Activated CD4-positive, alpha-beta T cell treated with anti-CD3 and anti-CD28 coated beads for 36 hours (primary cell): ENCODE results near the gene TMF1. TPM values are rescaled to one million over a fixed set of nuclear protein-coding genes. Genes with fewer than 3 reads are reported as not detected.

Experiments used
- ATAC-seq: fragments of 200-7000 bp; cut with Tn5 transposase; one replicate; pipeline ENCODE4 v1.10.0; 2021; ENCODE audit warnings: mild to moderate bottlenecking, moderate library complexity
- CTCF ChIA-PET: fragments of 350-600 bp; sonication (Branson Sonifier 250); formaldehyde crosslinking; loops from one replicate; lab custom pipeline; 2021; ENCODE audit warnings: antibody characterized with exemption; lab: Charles Lee
- POLR2A ChIA-PET: fragments of 350-600 bp; sonication (Branson Sonifier 250); formaldehyde crosslinking; loops from one replicate; lab custom pipeline; 2021; ENCODE audit warnings: antibody characterized with exemption, inconsistent platforms; lab: Charles Lee
- DNase-seq: peaks from one replicate; pipeline ENCODE4 v3.0.0-alpha.2; 2020
- H3K27ac Mint-ChIP-seq: one replicate; pipeline ENCODE4 v1.8.0; 2021; ENCODE audit warnings: mixed read lengths
- H3K27me3 Mint-ChIP-seq: one replicate; pipeline ENCODE4 v1.8.0; 2021; ENCODE audit warnings: mixed read lengths
- H3K36me3 Mint-ChIP-seq: one replicate; pipeline ENCODE4 v1.8.0; 2021; ENCODE audit warnings: low read depth, mixed read lengths
- H3K4me1 Mint-ChIP-seq: one replicate; pipeline ENCODE4 v1.8.0; 2021; ENCODE audit warnings: mixed read lengths
- H3K4me3 Mint-ChIP-seq: one replicate; pipeline ENCODE4 v1.8.0; 2021; ENCODE audit warnings: mild to moderate bottlenecking, moderate library complexity, mixed read lengths
- H3K9me3 Mint-ChIP-seq: one replicate; pipeline ENCODE4 v1.8.0; 2021; ENCODE audit warnings: low read depth, mixed read lengths
- intact Hi-C, 2 experiments: fragments of 100-400 bp; cut with DNase I in 1 of 2; cut with micrococcal nuclease in 1 of 2; formaldehyde crosslinking; loops; one replicate each; pipeline versions ENCODE4 v1.14.2 to v1.15.1; 2022 to 2024; cut with DNase I, micrococcal nuclease
- total RNA-seq, 2 experiments: library from RNA; stranded (reverse); gene quantifications; one replicate each; pipeline ENCODE4 v1.2.3, GENCODE V29; 2021

Gene TMF1
- total RNA-seq, 2 experiments from 2014 or later, result 33.2 to 34.1 TPM

DNA sequence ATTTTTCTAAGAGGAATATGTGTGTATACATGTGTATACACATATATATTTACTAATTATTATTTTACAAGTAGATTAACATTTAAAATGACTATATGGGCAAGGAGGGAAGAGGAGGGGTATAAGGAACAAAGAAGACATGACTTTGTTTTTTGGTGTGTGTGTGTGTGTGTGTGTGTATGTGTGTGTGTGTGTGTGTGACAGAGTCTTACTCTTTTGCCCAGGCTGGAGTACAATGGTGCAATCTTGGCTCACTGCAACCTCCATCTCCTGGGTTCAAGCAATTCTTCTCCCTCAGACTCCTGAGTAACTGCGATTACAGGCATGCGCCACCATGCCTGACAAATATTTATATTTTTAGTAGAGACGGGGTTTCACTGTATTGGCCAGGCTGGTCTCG lies 36.0 kb downstream of the TMF1 start:
- Mint-ChIP-seq H3K4me1 (peaks cover 24% of the 10 kb centered on the region), H3K9me3 (no peaks in the 10 kb centered on the region), H3K4me3 (no peak overlapping the region), H3K27me3 (no peaks in the 10 kb centered on the region), H3K27ac (no peak overlapping the region), H3K36me3 (peaks cover 20% of the 10 kb centered on the region)
- intact Hi-C loops, result no loop called here
- DNase-seq (no peak), ATAC-seq (no peak)
- ChIA-PET POLR2A (no interaction called here), CTCF (interaction anchor here (0.6 kb wide), 1 partner anchor 86 kb away, joined by 3 read pairs; no protein-coding TSS in a partner anchor)

DNA sequence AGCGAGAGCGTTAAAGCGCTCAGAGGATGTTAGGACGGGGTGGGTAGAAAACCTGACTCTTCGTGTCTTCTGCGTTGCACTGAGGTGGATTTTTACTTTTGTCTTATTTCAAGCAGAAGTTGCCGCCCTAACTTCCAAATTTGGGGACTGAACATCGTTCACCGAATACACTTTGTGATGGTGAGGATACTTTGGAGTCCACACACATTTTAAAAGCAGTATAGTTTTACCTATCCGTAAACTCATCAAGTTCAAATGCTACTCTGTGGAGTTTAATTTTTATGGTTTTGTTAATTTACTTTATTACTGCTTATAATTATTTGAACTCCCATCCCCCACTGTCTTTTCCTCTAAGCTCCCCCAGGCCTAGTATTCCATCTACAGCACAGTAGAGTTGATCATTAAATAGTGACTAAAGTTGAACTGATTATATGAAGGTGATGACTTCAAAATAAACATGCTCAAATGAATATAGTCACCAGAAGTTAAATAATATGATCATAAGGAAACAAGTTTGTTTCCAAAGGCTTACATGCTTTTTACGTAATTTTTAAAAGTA lies 38.0 kb downstream of the TMF1 start:
- intact Hi-C loops, result loop anchor here (2.0 to 5.0 kb wide), 3 partner anchors 69 to 293 kb away; no protein-coding TSS in a partner anchor
- Mint-ChIP-seq H3K27ac (peak overlapping the region; percentile 81), H3K27me3 (no peaks in the 10 kb centered on the region), H3K4me3 (peak overlapping the region; percentile 77), H3K36me3 (peaks cover 20% of the 10 kb centered on the region), H3K4me1 (peaks cover 24% of the 10 kb centered on the region), H3K9me3 (no peaks in the 10 kb centered on the region)
- ATAC-seq (no peak), DNase-seq (no peak)
- CTCF ChIA-PET, result interaction anchor here (0.7 to 1.3 kb wide), 5 partner anchors 9 to 265 kb away, joined by 3 to 6 read pairs (median 3); no protein-coding TSS in a partner anchor
- POLR2A ChIA-PET, result interaction anchor here (0.6 to 0.8 kb wide), 2 partner anchors 12 to 1359 kb away, joined by 3 to 4 read pairs; no protein-coding TSS in a partner anchor

DNA sequence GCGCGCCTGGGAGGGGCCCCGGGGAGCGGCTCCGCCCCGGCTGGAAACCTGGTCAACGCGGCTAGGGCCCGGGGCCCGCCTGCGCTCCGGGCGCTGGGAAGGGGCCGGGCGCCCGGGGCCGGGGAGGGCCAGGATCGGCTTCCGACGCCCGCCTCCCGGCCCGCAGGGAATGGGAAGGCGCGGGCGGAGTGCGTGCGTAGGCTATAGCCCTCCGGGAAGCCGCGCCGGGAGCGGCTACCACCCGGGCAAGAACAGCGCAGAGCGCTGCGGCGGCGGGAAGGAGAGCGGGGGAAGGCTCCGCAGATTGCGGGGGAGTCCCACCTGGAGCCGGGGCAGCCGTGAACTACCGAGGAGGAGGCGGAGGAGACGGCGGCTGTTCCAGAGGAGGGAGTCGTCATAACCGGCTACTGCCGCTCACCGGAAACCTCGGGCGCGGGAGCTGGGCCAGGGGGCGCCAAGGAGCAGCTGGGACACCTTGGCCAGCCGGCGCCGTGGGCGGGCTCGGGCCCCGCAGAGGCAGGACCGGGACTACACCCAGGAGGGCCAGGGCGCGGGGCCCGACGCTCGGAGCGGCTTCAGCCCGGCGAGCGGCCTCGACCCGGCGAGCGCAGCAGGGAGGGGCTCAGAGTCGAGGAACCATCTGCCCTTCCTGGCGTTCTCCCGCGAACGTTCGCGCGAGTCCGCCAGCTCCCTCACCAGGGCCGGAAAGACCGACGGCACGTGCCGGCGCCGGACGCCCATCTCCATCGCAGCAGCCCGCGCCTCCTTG lies 38.7 kb downstream of the TMF1 start, which contains the start of gene EOGT:
TSS of gene EOGT (minus strand) at position 432 of the 769 bp plus-strand sequence. CDS start 3,838 bp downstream, outside the sequence.
- ChIA-PET POLR2A (interaction anchor here (0.6 to 0.8 kb wide), 2 partner anchors 12 to 1358 kb away, joined by 3 to 4 read pairs; no protein-coding TSS in a partner anchor), CTCF (interaction anchor here (0.8 to 1.3 kb wide), 4 partner anchors 8 to 279 kb away, joined by 3 to 6 read pairs (median 3); no protein-coding TSS in a partner anchor)
- Mint-ChIP-seq H3K36me3 (peaks cover 21% of the 10 kb centered on the region), H3K4me3 (peak within 1 kb of the TSS; percentile 77), H3K27me3 (no peaks in the 10 kb centered on the region), H3K9me3 (no peaks in the 10 kb centered on the region), H3K27ac (peak within 1 kb of the TSS; percentile 82), H3K4me1 (peaks cover 24% of the 10 kb centered on the region)
- ATAC-seq, result peak; percentile 85
- peak; percentile 88 for DNase-seq
- intact Hi-C loops, result loop anchor here (1.0 to 5.0 kb wide), 5 partner anchors 39 to 294 kb away; partner anchors contain the start of genes TMF1 (in 1 of the 2) and UBA3 (in 1 of the 2)

DNA sequence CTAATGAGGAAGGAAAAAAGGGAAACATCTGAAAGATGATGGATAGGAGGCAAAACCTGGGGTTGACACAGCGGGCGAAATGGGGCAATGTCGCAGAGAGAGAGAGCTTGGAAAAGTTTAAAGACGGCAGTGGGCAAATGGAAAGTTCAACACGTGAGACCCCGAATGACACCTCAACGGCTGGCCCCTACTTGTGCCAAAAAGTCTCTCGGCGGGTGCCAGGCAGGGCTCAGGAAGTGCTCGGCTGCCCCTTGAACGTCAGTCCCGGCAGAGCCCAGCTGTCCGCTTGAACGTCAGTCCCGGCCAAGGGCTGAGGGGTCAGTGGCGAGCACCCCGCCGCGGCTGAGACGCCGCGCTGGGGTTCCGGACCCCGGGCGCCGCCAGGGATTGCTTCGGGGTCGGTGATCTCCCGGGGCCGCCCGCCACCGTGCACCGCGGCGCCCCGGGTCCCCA lies 39.3 kb downstream of the TMF1 start:
- Mint-ChIP-seq H3K27me3 (no peaks in the 10 kb centered on the region), H3K4me3 (peak overlapping the region; percentile 72), H3K9me3 (no peaks in the 10 kb centered on the region), H3K4me1 (peaks cover 24% of the 10 kb centered on the region), H3K27ac (peak overlapping the region; percentile 82), H3K36me3 (peaks cover 22% of the 10 kb centered on the region)
- peak; percentile 11 for ATAC-seq
- peak; percentile 48 for DNase-seq
- POLR2A ChIA-PET, result no interaction called here
- CTCF ChIA-PET, result interaction anchor here (0.6 to 1.7 kb wide), 5 partner anchors 11 to 298 kb away, joined by 3 to 4 read pairs (median 3); no protein-coding TSS in a partner anchor
- intact Hi-C loops, result loop anchor here in 1 of 2 experiments (1.0 to 5.0 kb wide), 4 partner anchors 39 to 294 kb away; partner anchors contain the start of genes TMF1 and UBA3

DNA sequence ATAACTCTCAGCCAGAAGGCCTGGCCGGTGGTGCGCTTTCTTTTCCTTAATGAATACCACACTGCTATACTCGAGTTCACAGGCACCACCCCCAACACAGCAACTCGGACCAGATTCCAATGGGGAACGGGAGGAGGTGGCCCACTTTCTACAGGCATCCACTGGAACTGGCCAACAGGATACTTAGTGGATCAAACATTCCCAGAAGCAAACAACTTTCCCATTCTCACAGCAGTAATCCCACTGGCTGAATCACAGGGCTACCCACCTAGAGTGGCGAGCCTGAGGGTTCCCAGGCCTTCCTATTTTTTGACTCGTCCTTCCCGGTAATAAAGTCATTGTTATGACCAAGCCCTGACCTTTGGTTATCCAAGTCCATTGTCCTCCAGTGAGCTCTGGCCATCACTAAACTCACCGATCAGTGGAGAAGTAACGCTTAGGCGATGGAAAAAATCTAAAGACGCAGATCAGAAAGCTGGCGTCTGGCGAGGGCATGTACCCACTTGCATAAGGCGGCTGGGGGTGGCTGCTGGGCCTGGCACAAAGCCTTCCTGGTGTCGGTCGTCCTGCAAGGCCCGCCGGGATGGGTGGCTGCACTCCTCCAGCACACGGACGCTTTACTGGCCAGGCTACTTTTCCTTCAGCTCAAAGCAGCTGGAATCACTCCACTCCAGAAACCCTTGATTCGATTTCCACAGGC lies 39.9 kb downstream of the TMF1 start:
- DNase-seq (no peak), ATAC-seq (no peak)
- intact Hi-C loops, result loop anchor here in 1 of 2 experiments (2.0 to 5.0 kb wide), 3 partner anchors 69 to 295 kb away; partner anchors contain the start of gene UBA3
- peaks cover 19% of the 10 kb centered on the region for H3K36me3 Mint-ChIP-seq
- H3K27me3 Mint-ChIP-seq, result no peaks in the 10 kb centered on the region
- peak overlapping the region; percentile 82 for H3K27ac Mint-ChIP-seq
- peak overlapping the region; percentile 72 for H3K4me3 Mint-ChIP-seq
- H3K9me3 Mint-ChIP-seq, result no peaks in the 10 kb centered on the region
- H3K4me1 Mint-ChIP-seq, result peaks cover 24% of the 10 kb centered on the region
- CTCF ChIA-PET, result interaction anchor here (0.6 to 1.9 kb wide), 6 partner anchors 10 to 299 kb away, joined by 3 to 5 read pairs (median 3); no protein-coding TSS in a partner anchor
- POLR2A ChIA-PET, result no interaction called here

DNA sequence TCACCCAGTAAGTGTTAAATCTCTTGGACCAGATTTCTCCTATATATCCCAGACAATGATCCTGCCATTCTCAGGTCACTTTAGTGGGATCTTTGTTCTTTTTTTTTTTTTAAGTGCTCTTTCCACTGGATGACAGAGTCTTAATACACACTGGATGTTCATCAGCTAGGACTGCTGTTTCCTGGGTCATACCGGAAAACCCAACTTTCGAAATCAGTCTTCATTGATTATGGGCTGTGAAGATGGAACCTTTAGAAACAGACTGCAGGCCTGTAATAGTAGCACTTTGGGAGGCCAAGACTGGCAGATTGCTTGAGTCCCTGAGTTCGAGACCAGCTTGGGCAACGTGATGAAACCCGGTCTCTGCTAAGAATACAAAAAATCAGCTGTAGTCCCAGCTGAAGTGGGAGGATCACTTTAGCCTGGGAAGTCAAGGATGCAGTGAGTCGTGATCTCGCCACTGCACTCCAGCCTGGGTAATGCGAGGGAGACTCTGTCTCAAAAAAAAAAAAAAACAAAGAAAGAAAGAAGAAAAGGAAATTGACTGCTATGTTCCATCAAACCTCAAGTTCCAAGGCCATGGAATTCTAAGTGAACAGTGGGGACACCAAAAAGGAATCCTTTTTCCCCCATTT lies 40.9 kb downstream of the TMF1 start:
- intact Hi-C loops, result loop anchor here in 1 of 2 experiments (5.0 kb wide), 2 partner anchors 191 to 296 kb away; no protein-coding TSS in a partner anchor
- POLR2A ChIA-PET, result no interaction called here
- no peaks in the 10 kb centered on the region for H3K9me3 Mint-ChIP-seq
- DNase-seq, result no peak
- peaks cover 18% of the 10 kb centered on the region for H3K36me3 Mint-ChIP-seq
- no peak overlapping the region for H3K4me3 Mint-ChIP-seq
- no peak for ATAC-seq
- CTCF ChIA-PET, result interaction anchor here (1.1 to 1.9 kb wide), 4 partner anchors 9 to 110 kb away, joined by 3 to 5 read pairs (median 4); no protein-coding TSS in a partner anchor
- no peaks in the 10 kb centered on the region for H3K27me3 Mint-ChIP-seq
- H3K4me1 Mint-ChIP-seq, result peaks cover 21% of the 10 kb centered on the region
- H3K27ac Mint-ChIP-seq, result no peak overlapping the region

DNA sequence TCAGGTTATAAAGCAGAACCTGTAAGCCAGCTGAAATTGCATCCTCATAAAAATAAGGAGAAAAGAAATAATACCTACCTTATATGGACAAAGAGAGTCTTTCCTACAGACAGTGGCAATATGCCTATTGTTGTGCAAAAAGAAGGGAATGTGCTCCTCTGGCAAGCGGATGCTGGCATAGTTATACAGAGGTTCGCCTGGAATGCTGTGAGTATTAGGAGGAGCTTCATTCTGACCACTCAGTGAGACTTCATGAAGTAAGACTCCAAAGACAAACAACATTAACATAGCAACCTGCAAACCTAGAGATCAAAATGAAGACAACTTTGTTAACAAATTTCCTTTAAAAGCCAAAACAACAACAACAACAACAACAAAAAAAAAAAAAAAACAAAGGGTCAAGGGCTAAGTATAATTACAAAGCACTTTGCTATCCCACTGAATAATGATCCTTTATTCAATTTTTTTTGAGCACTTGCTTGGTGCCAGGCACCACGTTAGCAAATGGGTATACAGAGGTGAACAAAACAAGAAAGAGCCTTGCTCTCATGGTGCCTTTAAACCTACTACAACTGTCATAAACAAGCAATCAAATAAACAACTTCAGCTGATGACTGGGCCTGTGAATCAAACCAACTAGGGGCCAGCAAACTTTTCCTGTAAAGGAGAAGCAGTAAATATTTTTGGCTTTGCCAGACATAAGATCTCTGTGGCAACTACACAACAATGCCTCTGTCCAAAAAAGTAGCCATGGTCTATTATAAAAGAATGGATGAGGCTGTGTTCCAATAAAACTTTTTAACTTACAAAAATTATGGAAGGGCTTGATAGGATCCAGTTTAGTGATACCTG lies 42.3 kb downstream of the TMF1 start:
- CTCF ChIA-PET, result interaction anchor here (1.9 kb wide), 1 partner anchor 9 kb away, joined by 5 read pairs; no protein-coding TSS in a partner anchor
- Mint-ChIP-seq H3K27me3 (no peaks in the 10 kb centered on the region), H3K36me3 (peaks cover 19% of the 10 kb centered on the region), H3K9me3 (no peaks in the 10 kb centered on the region), H3K4me1 (peaks cover 16% of the 10 kb centered on the region), H3K4me3 (no peak overlapping the region), H3K27ac (no peak overlapping the region)
- DNase-seq (no peak), ATAC-seq (no peak)
- intact Hi-C loops, result loop anchor here in 1 of 2 experiments (5.0 kb wide), 2 partner anchors 193 to 298 kb away; no protein-coding TSS in a partner anchor
- POLR2A ChIA-PET, result interaction anchor here (0.7 kb wide), 2 partner anchors 10 to 38 kb away, joined by 3 to 7 read pairs; no protein-coding TSS in a partner anchor

DNA sequence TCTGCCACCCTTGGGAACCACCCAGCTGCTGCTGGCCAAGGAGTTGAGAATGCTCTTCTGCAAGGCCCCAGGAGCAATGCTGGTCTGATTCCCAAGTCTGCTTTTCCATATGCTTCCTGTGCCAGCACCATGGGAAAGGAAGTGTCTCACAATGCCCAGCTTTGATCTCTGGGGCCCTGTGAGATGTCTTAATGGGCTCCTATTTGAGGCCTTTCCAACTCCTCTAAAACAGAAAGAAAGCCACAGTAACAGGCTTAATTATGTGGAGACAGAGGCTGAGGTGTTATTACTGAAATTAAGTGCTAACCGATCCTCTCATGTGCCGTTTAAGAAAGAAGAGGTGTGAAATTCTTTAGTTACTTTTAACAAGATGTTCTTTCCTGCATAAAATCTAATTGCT lies 43.2 kb downstream of the TMF1 start:
- ATAC-seq (no peak), DNase-seq (no peak)
- ChIA-PET CTCF (no interaction called here), POLR2A (interaction anchor here (0.7 kb wide), 1 partner anchor 11 kb away, joined by 7 read pairs; no protein-coding TSS in a partner anchor)
- Mint-ChIP-seq H3K4me1 (peaks cover 10% of the 10 kb centered on the region), H3K4me3 (no peak overlapping the region), H3K27ac (no peak overlapping the region), H3K36me3 (peaks cover 19% of the 10 kb centered on the region), H3K9me3 (no peaks in the 10 kb centered on the region), H3K27me3 (no peaks in the 10 kb centered on the region)
- intact Hi-C loops, result no loop called here

DNA sequence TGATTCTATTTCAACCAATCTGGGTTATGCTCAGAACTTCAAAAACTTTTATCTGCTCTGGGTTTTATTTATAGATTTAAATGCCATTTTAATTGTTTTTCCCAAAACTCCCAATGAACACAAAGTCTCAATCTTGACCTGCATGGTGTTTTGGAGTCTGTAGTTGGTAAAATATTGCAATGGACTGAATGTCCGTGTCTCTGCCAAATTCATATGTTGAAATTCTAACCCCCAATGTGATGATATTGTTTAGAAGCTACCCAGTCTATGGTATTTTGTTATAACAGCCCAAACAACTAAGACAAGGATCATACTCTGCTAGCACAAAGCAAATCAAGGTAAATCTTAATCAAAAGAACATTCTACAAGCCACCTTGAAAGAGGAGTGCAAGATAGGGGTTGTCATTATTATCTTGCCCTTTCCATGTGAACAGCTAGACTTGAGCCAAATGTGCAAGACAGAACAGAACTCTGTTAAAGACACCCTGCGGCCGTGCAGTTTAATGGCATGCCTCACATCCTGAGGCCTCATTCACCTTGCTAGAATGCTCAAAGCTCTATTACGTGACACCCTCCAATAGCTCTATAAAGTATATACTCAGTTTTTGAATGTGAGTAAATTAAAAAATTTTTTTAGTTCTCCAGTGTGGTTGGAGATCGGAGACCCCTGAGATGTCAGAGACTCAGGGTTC lies 46.2 kb downstream of the TMF1 start:
- ChIA-PET POLR2A (interaction anchor here (0.6 to 1.2 kb wide), 2 partner anchors 18 to 21 kb away, joined by 3 to 5 read pairs; no protein-coding TSS in a partner anchor), CTCF (interaction anchor here (0.7 to 1.2 kb wide), 3 partner anchors 8 to 770 kb away, joined by 3 to 6 read pairs (median 4); partner anchors contain the start of gene EOGT)
- H3K36me3 Mint-ChIP-seq, result peaks cover 23% of the 10 kb centered on the region
- H3K27me3 Mint-ChIP-seq, result no peaks in the 10 kb centered on the region
- H3K4me3 Mint-ChIP-seq, result no peak overlapping the region
- no peak overlapping the region for H3K27ac Mint-ChIP-seq
- H3K4me1 Mint-ChIP-seq, result peaks cover 1% of the 10 kb centered on the region
- DNase-seq (no peak), ATAC-seq (no peak)
- intact Hi-C loops, result no loop called here
- no peaks in the 10 kb centered on the region for H3K9me3 Mint-ChIP-seq
